ENCODE data around the gene L3MBTL1.

DNA sequence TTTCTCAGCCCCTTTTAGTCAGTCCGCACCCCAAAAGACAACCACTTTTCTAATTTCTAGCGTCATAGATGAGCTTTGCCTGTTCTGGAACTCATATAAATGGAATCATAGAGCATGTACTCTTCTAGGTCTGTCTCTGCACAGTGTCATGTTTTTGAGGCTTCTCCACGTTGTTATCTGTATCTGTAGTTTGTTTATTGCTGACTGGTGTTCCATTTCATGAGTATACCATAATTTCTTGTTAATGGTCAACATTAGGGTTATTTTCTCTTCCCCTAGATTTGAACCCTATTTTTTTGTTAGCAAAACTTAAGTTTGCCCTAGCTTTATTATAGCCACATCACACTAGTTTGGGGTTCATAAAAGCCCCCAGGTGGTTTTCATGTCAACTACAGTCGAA, 35.2 kb downstream of the L3MBTL1 start:
- TF ChIP-seq, protein P1, sequence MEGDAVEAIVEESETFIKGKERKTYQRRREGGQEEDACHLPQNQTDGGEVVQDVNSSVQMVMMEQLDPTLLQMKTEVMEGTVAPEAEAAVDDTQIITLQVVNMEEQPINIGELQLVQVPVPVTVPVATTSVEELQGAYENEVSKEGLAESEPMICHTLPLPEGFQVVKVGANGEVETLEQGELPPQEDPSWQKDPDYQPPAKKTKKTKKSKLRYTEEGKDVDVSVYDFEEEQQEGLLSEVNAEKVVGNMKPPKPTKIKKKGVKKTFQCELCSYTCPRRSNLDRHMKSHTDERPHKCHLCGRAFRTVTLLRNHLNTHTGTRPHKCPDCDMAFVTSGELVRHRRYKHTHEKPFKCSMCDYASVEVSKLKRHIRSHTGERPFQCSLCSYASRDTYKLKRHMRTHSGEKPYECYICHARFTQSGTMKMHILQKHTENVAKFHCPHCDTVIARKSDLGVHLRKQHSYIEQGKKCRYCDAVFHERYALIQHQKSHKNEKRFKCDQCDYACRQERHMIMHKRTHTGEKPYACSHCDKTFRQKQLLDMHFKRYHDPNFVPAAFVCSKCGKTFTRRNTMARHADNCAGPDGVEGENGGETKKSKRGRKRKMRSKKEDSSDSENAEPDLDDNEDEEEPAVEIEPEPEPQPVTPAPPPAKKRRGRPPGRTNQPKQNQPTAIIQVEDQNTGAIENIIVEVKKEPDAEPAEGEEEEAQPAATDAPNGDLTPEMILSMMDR (IDR thresholded peaks at IDR 0.05): no peak
- TF ChIP-seq POLR2A (IDR thresholded peaks at IDR 0.05): no peak

Measured in thyroid gland (tissue), 4 donors.